GM12878 (cell line): ENCODE measurements around the gene FAM193B. TPM values are rescaled to one million over a fixed set of nuclear protein-coding genes. Genes with fewer than 3 reads are reported as not detected.

Source experiments
- ATAC-seq: fragments of 200-7000 bp; cut with Tn5 transposase; 3 replicates; pipeline ENCODE4 v1.9.1; 2020; ENCODE audit warnings: mild to moderate bottlenecking, moderate library complexity
- BruUV-seq: library from RNA; stranded (reverse); fragments of 400-500 nt; replicated peaks from 2 replicates; lab custom pipeline; 2021; lab: Mats Ljungman, UMichigan
- CTCF ChIA-PET: fragments of 300-600 bp; sonication (Branson Sonifier 250); formaldehyde crosslinking; extraction: SDS; loops from one replicate; lab custom pipeline; 2021; ENCODE audit warnings: inconsistent platforms; lab: Yijun Ruan, JAX
- POLR2A ChIA-PET: fragments of 350-600 bp; formaldehyde crosslinking; extraction: SDS; loops from one replicate; lab custom pipeline; 2021; ENCODE audit warnings: inconsistent platforms; lab: Charles Lee
- RAD21 ChIA-PET: fragments of 300-600 bp; sonication (Branson Sonifier 250); formaldehyde crosslinking; loops from one replicate; lab custom pipeline; 2023; ENCODE audit warnings: antibody characterized with exemption; ENCODE audit not compliant: unreplicated experiment; lab: Charles Lee
- SMC1A ChIA-PET: fragments of 300-600 bp; sonication (Branson Sonifier 250); formaldehyde crosslinking; loops from one replicate; lab custom pipeline; 2023; ENCODE audit not compliant: unreplicated experiment, uncharacterized antibody; lab: Charles Lee
- DNase-seq: peaks from one replicate; pipeline ENCODE4 v3.0.0-alpha.2; 2011; ENCODE audit warnings: low read depth, low spot score
- FAIRE-seq: peaks from 3 replicates; lab custom pipeline; 2011; peaks lifted over from hg19 to GRCh38; lab: Jason Lieb, UNC
- H2AFZ ChIP-seq: 2 replicates; pipeline ENCODE4 v1.6.0; 2011; ENCODE audit warnings: low read depth, low read length, control low read depth; ENCODE audit not compliant: control insufficient read depth
- H3K27ac ChIP-seq: 2 replicates; pipeline ENCODE4 v1.5.1; 2011; ENCODE audit warnings: control low read depth; ENCODE audit not compliant: control insufficient read depth, insufficient read depth
- H3K27me3 ChIP-seq, 2 experiments: replicated peaks in 1 of 2; 2 replicates each; pipeline versions ENCODE4 v1.6.0 to v1.6.1; 2011; ENCODE audit warnings: low read length in 1 of 2; ENCODE audit not compliant: control insufficient read depth in 2 of 2, insufficient read depth in 2 of 2
- H3K36me3 ChIP-seq, 2 experiments: 2 replicates each; pipeline ENCODE4 v1.5.1; 2011; ENCODE audit warnings: low read length in 1 of 2; ENCODE audit not compliant: control insufficient read depth in 2 of 2, insufficient read depth in 2 of 2
- H3K4me1 ChIP-seq: 2 replicates; pipeline ENCODE4 v1.6.1; 2011; ENCODE audit warnings: mild to moderate bottlenecking, low read length, moderate library complexity, mixed read lengths; ENCODE audit not compliant: control insufficient read depth, insufficient read depth
- H3K4me2 ChIP-seq: 2 replicates; pipeline ENCODE4 v1.6.0; 2011; ENCODE audit warnings: control low read depth; ENCODE audit not compliant: control insufficient read depth, insufficient read depth
- H3K4me3 ChIP-seq: fragments of 200-600 bp; sonication (generic); 2 replicates; pipeline ENCODE4 v1.5.1; 2016
- H3K79me2 ChIP-seq: 2 replicates; pipeline ENCODE4 v1.6.0; 2011; ENCODE audit warnings: low read length; ENCODE audit not compliant: control insufficient read depth, insufficient read depth
- H3K9ac ChIP-seq: 2 replicates; pipeline ENCODE4 v1.8.0; 2011; ENCODE audit warnings: low read length, control low read depth, mixed read lengths; ENCODE audit not compliant: control insufficient read depth, insufficient read depth
- H3K9me3 ChIP-seq: replicated peaks from 3 replicates; pipeline ENCODE4 v1.5.1; 2011; ENCODE audit warnings: mild to moderate bottlenecking, low read length; ENCODE audit not compliant: control insufficient read depth, insufficient read depth
- H4K20me1 ChIP-seq: 2 replicates; pipeline ENCODE4 v1.6.0; 2011; ENCODE audit not compliant: control insufficient read depth, insufficient read depth
- EGR1 ChIP-seq, 2 experiments: IDR thresholded peaks; 1 replicate in 1 of 2; 2 replicates in 1 of 2; pipeline ENCODE4 v1.6.1; 2011 to 2012; ENCODE audit warnings: low read depth in 2 of 2, low read length in 2 of 2, borderline replicate concordance in 1 of 2, mild to moderate bottlenecking in 1 of 2, moderate library complexity in 1 of 2
- EP300 ChIP-seq, 2 experiments: fragments of 150-350 bp in 1 of 2; IDR thresholded peaks; 2 replicates each; pipeline ENCODE4 v1.6.1; 2011 to 2012; ENCODE audit warnings: low read depth in 2 of 2, low read length in 2 of 2, borderline replicate concordance in 1 of 2, improper control_type of control experiment in 1 of 2, inconsistent platforms in 1 of 2; ENCODE audit not compliant: control insufficient read depth in 1 of 2
- GABPA ChIP-seq: IDR thresholded peaks from 2 replicates; pipeline ENCODE4 v1.6.1; 2014; ENCODE audit warnings: antibody characterized with exemption, low read depth, mild to moderate bottlenecking, inconsistent platforms
- NFXL1 ChIP-seq: fragments of 450-650 bp; IDR thresholded peaks from 2 replicates; pipeline ENCODE4 v1.6.1; 2017; ENCODE audit warnings: antibody characterized with exemption, mild to moderate bottlenecking, borderline replicate concordance
- NR2C1 ChIP-seq: fragments of 450-650 bp; IDR thresholded peaks from 2 replicates; pipeline ENCODE4 v1.6.1; 2017; ENCODE audit warnings: antibody characterized with exemption, mild to moderate bottlenecking, moderate library complexity
- NR2C2 ChIP-seq: IDR thresholded peaks from 2 replicates; pipeline ENCODE4 v1.6.1; 2011; ENCODE audit warnings: borderline replicate concordance, low read depth; ENCODE audit not compliant: control insufficient read depth, insufficient read length
- PAX8 ChIP-seq: fragments of 450-650 bp; IDR thresholded peaks from 2 replicates; pipeline ENCODE4 v1.6.1; 2017; ENCODE audit warnings: mild to moderate bottlenecking, moderate library complexity
- PML ChIP-seq: IDR thresholded peaks from 2 replicates; pipeline ENCODE4 v1.6.1; 2012; ENCODE audit warnings: low read length, inconsistent platforms
- WGBS: methylation state at CpG from one replicate; pipeline ENCODE4 v1.1.6; 2016; ENCODE audit warnings: low lambda C conversion rate; ENCODE audit not compliant: insufficient replicate concordance, insufficient coverage; ENCODE audit errors: missing lambda C conversion rate; 5-methylcytosine and 5-hydroxymethylcytosine counted together
- in situ Hi-C: fragments of 300-500 bp; cut with MboI; formaldehyde crosslinking; loops from 9 replicates; pipeline ENCODE4 v1.14.3; 2018; ENCODE audit warnings: mixed read lengths
- intact Hi-C: fragments of 100-400 bp; cut with micrococcal nuclease; formaldehyde crosslinking; loops from one replicate; pipeline ENCODE4 v1.14.2; 2022; ENCODE audit not compliant: unreplicated experiment
- polyA plus RNA-seq, 11 experiments: library from polyadenylated mRNA; depleted of rRNA in 4 of 11; unstranded in 6 of 11; stranded (reverse) in 5 of 11; fragments of >200 nt; fragmentation: Nextera tagmentation in 4 of 11; fragmentation: Illumina TruSeq in 1 of 11; extraction: Ambion mirVana in 4 of 11; extraction: Trizol in 1 of 11; gene quantifications; 1 replicate in 1 of 11; 2 replicates in 10 of 11; pipeline versions ENCODE4 v1.2.1 to v1.2.3, GENCODE V29; 2011 to 2016; ENCODE audit warnings: inconsistent platforms in 2 of 11, missing spikeins in 2 of 11, low read depth in 1 of 11
- total RNA-seq, 4 experiments: library from RNA; depleted of rRNA in 3 of 4; stranded (reverse); fragments of >200 nt in 3 of 4; fragmentation: Illumina TruSeq in 1 of 4; extraction: Trizol in 1 of 4; gene quantifications; 2 replicates each; pipeline versions ENCODE4 v1.2.1 to v1.2.3, GENCODE V29; 2013 to 2021
- TF ChIP-seq, protein P1 (sequence below): fragments of 450-650 bp; conservative IDR thresholded peaks from 2 replicates; pipeline ENCODE4 v1.6.1; 2017; ENCODE audit warnings: mild to moderate bottlenecking, moderate library complexity
- TF ChIP-seq, protein P2 (sequence below): fragments of 450-650 bp; IDR thresholded peaks from 2 replicates; pipeline ENCODE4 v1.6.1; 2018; ENCODE audit warnings: mild to moderate bottlenecking, low read depth, moderate library complexity; ENCODE audit not compliant: partially characterized antibody
- TF ChIP-seq, protein P3 (sequence below): fragments of 450-650 bp; formaldehyde crosslinking; IDR thresholded peaks from 2 replicates; pipeline ENCODE4 v1.4.0; 2022; ENCODE audit warnings: mild to moderate bottlenecking, moderate library complexity

Gene FAM193B
- total and polyA plus RNA-seq, 10 of the 15 experiments (the other 5 are each of a cell fraction or from before 2014, with no cell fraction given) = 3.3 to 47.0 (median 25.1) TPM

DNA sequence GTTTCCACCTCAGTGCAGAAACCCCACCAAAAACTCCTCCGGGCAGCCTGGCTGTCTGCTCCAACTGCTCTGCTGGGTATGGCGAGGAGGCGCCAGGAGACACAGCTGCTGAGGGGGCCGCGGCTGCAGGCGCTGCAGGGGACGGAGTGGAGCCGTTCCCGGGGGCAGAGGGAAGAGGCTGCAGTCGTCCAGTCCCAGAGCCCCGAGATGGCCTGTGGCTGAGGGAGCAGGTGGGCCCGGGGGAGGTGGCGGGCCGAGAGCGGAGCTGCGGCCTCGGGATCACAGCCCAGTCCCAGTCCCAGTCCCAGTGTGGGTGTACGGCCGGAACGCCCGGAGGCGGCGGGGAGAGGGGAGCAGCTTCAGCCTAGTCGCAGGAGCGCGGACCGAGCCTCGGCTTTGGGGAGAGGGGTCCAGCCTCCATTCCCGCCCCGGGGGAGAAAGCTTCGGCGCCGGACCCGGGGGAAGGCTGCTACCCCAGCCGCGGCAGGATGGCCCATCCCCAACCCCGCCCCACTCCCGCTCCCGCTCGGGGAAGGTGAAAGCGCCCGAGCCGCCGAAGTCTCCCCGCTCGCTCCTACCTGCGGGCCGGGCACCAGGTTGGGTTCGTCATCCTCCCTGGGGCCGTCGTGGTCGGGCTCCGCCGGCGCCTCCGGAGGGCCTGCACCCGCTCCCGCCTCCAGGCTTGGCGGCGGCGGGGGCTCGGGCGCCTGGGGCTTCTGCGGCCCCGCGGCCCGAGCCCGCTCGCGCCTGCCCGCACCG, 513 bp downstream of the FAM193B start (continued):
- TF ChIP-seq, protein P1, sequence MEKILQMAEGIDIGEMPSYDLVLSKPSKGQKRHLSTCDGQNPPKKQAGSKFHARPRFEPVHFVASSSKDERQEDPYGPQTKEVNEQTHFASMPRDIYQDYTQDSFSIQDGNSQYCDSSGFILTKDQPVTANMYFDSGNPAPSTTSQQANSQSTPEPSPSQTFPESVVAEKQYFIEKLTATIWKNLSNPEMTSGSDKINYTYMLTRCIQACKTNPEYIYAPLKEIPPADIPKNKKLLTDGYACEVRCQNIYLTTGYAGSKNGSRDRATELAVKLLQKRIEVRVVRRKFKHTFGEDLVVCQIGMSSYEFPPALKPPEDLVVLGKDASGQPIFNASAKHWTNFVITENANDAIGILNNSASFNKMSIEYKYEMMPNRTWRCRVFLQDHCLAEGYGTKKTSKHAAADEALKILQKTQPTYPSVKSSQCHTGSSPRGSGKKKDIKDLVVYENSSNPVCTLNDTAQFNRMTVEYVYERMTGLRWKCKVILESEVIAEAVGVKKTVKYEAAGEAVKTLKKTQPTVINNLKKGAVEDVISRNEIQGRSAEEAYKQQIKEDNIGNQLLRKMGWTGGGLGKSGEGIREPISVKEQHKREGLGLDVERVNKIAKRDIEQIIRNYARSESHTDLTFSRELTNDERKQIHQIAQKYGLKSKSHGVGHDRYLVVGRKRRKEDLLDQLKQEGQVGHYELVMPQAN = peak; percentile 56; the same call in 1 of the 2 replicates

DNA sequence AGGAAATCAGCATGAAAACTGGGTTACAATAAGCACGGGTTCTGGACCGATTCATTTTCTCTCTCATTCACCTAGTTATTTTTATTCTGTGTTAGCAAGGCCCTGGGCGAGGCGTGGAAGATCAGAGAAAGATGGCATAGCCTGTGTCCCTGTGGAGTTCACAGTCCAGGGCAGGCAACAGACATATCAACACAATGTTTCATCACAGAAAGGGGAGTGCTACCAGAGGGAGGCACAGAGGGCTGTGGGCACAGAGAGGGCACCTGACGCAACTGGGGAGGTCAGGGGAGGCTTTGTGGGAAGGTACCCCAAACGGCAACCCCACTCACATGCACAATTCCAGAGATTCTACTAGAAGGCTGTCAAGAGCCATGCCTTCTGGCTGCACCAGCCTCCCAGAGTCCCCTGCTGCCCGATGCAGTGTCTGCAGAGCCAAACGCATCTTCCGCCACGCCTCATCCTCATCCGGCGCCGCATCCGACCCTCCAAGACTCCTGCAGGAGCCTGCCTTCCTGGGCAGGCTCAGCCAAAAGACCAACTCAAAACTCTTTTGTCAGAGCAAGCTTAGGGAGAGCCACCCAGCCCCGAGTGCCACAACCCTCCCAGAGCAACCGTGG, 1.4 kb downstream of the FAM193B start:
- in situ Hi-C loops = no loop called here
- Histone ChIP-seq H3K79me2 (peaks cover 24% of the 10 kb centered on the region), H4K20me1 (no peaks in the 10 kb centered on the region; the same call in 1 of the 2 replicates), H3K4me2 (peak overlapping the region; percentile 91), H3K9ac (peak overlapping the region; percentile 76), H3K4me1 (peaks cover 8% of the 10 kb centered on the region), H3K9me3 (no peaks in the 10 kb centered on the region), H3K36me3 (0 out of 4 replicates have a peak, but pooled peaks cover 0 to 3% of the 10 kb centered on the region in 2 experiments), H3K4me3 (peak overlapping the region; percentile 92), H2AFZ (no peak overlapping the region), H3K27me3 (no peaks in the 10 kb centered on the region), H3K27ac (peak overlapping the region; percentile 57; the same call in 1 of the 2 replicates)
- 77% methylated on average over 16 of the region's 16 CpGs for WGBS
- no TSS peak for BruUV-seq
- RAD21 ChIA-PET = no interaction called here
- CTCF ChIA-PET = interaction anchor here (0.7 to 1.1 kb wide), 2 partner anchors 46 to 243 kb away, joined by 3 read pairs; no protein-coding TSS in a partner anchor
- intact Hi-C loops = loop anchor here (5.0 kb wide), 1 partner anchor 36 kb away; the partner anchor contains the start of gene DDX41
- DNase-seq (no peak), ATAC-seq (no peak), FAIRE-seq (no peak)
- SMC1A ChIA-PET = interaction anchor here (1.1 to 1.4 kb wide), 3 partner anchors 32 to 163 kb away, joined by 3 to 4 read pairs (median 3); no protein-coding TSS in a partner anchor
- POLR2A ChIA-PET = interaction anchor here (1.2 kb wide), 1 partner anchor 583 kb away, joined by 3 read pairs; no protein-coding TSS in a partner anchor
- TF ChIP-seq, protein P2, sequence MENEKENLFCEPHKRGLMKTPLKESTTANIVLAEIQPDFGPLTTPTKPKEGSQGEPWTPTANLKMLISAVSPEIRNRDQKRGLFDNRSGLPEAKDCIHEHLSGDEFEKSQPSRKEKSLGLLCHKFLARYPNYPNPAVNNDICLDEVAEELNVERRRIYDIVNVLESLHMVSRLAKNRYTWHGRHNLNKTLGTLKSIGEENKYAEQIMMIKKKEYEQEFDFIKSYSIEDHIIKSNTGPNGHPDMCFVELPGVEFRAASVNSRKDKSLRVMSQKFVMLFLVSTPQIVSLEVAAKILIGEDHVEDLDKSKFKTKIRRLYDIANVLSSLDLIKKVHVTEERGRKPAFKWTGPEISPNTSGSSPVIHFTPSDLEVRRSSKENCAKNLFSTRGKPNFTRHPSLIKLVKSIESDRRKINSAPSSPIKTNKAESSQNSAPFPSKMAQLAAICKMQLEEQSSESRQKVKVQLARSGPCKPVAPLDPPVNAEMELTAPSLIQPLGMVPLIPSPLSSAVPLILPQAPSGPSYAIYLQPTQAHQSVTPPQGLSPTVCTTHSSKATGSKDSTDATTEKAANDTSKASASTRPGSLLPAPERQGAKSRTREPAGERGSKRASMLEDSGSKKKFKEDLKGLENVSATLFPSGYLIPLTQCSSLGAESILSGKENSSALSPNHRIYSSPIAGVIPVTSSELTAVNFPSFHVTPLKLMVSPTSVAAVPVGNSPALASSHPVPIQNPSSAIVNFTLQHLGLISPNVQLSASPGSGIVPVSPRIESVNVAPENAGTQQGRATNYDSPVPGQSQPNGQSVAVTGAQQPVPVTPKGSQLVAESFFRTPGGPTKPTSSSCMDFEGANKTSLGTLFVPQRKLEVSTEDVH = no peak
- TF ChIP-seq PML (no peak), EP300 (IDR thresholded peaks at IDR 0.05; ENCODE audit: borderline replicate concordance in 1 of 2, control insufficient read depth in 1 of 2, low read depth in 2 of 2, low read length in 2 of 2) (no peak), NFXL1 (no peak), NR2C2 (no peak), EGR1 (IDR thresholded peaks at IDR 0.05; ENCODE audit: borderline replicate concordance in 1 of 2, low read depth in 2 of 2, low read length in 2 of 2) (no peak), GABPA (no peak), PAX8 (no peak), NR2C1 (no peak)
- TF ChIP-seq, protein P3, sequence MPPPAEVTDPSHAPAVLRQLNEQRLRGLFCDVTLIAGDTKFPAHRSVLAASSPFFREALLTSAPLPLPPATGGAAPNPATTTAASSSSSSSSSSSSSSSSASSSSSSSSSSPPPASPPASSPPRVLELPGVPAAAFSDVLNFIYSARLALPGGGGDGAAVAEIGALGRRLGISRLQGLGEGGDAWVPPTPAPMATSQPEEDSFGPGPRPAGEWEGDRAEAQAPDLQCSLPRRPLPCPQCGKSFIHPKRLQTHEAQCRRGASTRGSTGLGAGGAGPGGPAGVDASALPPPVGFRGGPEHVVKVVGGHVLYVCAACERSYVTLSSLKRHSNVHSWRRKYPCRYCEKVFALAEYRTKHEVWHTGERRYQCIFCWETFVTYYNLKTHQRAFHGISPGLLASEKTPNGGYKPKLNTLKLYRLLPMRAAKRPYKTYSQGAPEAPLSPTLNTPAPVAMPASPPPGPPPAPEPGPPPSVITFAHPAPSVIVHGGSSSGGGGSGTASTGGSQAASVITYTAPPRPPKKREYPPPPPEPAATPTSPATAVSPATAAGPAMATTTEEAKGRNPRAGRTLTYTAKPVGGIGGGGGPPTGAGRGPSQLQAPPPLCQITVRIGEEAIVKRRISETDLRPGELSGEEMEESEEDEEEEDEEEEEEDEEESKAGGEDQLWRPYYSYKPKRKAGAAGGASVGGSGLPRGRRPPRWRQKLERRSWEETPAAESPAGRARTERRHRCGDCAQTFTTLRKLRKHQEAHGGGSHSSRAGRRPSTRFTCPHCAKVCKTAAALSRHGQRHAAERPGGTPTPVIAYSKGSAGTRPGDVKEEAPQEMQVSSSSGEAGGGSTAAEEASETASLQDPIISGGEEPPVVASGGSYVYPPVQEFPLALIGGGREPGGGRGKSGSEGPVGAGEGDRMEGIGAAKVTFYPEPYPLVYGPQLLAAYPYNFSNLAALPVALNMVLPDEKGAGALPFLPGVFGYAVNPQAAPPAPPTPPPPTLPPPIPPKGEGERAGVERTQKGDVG (CRISPR knock-in tag) = no peak
